ENCODE results near the gene ARHGEF28. TPM values are rescaled to one million over a fixed set of nuclear protein-coding genes. Genes with fewer than 3 reads are reported as not detected.

Gene ARHGEF28
- total RNA-seq, 4 donors from 2014 or later, result 9.8 to 18.7 (median 18.6) TPM

DNA sequence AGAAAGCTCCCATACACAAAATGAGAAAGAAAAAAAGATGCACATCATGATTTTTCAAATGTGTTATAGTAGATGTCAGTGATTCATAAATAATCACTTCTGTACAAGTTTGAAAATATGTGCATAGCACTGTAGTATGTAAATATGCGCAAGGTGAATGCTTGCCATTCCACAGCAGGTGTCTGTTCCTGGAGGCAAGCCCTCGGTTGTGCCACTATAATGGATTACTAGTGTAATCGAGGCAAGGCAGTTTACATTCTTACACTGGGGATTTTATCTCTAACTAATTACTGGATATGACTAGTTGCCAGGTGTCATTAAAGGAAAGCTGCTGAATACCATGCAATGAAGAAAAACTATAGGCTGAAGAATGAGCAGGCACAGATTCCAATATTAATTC is 93.6 kb downstream of the ARHGEF28 start:
- H3K36me3 ChIP-seq, result no peaks in the 10 kb centered on the region
- intact Hi-C loops (cut with DNase I; ENCODE audit: low total_unique reads) (no loop called here), in situ Hi-C loops (cut with MboI; ENCODE audit: low pct_ligation_motif_present in 1 of 4, low pct_unique_long_range_greater_than_20kb in 1 of 4, low sequenced_read_pairs in 3 of 4) (no loop called here)
- WGBS, 2 donors (ENCODE audit: low coverage in 1 of 2), result 59 to 66% methylated on average over 3 of the region's 3 CpGs
- no peaks in the 10 kb centered on the region for H3K4me1 ChIP-seq
- no peak for TF ChIP-seq CTCF (IDR thresholded peaks at IDR 0.05)
- no peak for TF ChIP-seq EP300 (IDR thresholded peaks at IDR 0.05; ENCODE audit: low read depth)
- TF ChIP-seq POLR2A (IDR thresholded peaks at IDR 0.05), result no peak
- TF ChIP-seq POLR2AphosphoS5 (IDR thresholded peaks at IDR 0.05), result no peak
- H3K9me3 ChIP-seq, result no peaks in the 10 kb centered on the region
- no peak for DNase-seq
- no peaks in the 10 kb centered on the region for H3K27me3 ChIP-seq
- H3K27ac ChIP-seq, result no peak overlapping the region
- H3K4me3 ChIP-seq, result no peak overlapping the region

DNA sequence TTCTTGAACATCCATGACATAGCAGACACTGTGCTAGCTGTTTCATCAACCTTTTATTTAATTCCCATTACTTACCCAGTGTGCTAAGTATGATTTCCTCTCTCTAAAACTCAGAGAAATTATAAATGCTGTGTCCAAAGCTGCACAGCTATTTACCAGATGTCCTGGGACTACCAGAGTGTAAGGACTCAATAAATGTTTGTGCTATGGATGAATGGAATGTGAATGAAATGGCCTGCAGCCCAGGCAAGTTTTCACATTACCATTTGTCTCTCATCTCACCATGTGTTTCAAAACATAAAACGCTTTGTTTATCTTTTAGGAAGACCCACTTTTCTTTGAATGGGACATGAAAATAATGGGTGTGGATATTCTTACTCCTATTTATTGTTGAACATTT is 96.2 kb downstream of the ARHGEF28 start:
- no peak overlapping the region for H3K4me3 ChIP-seq
- no peak for TF ChIP-seq POLR2AphosphoS5 (IDR thresholded peaks at IDR 0.05)
- no peak for TF ChIP-seq POLR2A (IDR thresholded peaks at IDR 0.05)
- TF ChIP-seq CTCF (IDR thresholded peaks at IDR 0.05), result no peak
- TF ChIP-seq EP300 (IDR thresholded peaks at IDR 0.05; ENCODE audit: low read depth), result no peak
- H3K27ac ChIP-seq, result no peak overlapping the region
- intact Hi-C loops (cut with DNase I; ENCODE audit: low total_unique reads) (no loop called here), in situ Hi-C loops (cut with MboI; ENCODE audit: low pct_ligation_motif_present in 1 of 4, low pct_unique_long_range_greater_than_20kb in 1 of 4, low sequenced_read_pairs in 3 of 4) (no loop called here)
- no peaks in the 10 kb centered on the region for H3K27me3 ChIP-seq
- H3K4me1 ChIP-seq, result no peaks in the 10 kb centered on the region
- H3K9me3 ChIP-seq, result no peaks in the 10 kb centered on the region
- DNase-seq, result no peak
- 36 to 60% methylated on average over 1 of the region's 1 CpG for WGBS, 2 donors (ENCODE audit: low coverage in 1 of 2)
- H3K36me3 ChIP-seq, result no peaks in the 10 kb centered on the region

DNA sequence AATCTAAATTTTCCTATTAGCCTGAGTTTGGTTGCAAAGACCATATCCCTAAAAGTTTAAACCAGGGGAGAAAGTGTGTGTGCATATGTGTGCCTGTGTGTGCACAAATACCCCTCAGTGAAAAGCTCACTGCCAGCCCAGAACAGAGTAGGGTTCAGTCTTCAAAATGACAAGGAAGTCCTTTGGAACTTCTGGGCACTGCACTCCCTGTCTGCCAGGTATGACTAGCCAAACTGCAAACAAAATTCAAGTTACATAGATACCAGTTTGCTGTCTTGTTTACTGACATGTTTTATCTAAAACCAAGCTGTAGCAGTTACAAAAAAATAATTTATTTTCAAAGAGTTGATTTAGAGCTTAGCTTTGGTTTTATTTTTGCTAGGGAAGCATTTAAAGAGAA is 100.1 kb downstream of the ARHGEF28 start:
- Histone ChIP-seq H3K36me3 (no peaks in the 10 kb centered on the region), H3K27me3 (no peaks in the 10 kb centered on the region), H3K27ac (no peak overlapping the region), H3K4me1 (no peaks in the 10 kb centered on the region), H3K4me3 (no peak overlapping the region), H3K9me3 (no peaks in the 10 kb centered on the region)
- in situ Hi-C loops (cut with MboI; ENCODE audit: low pct_ligation_motif_present in 1 of 4, low pct_unique_long_range_greater_than_20kb in 1 of 4, low sequenced_read_pairs in 3 of 4), result no loop called here
- DNase-seq, result no peak
- no peak for TF ChIP-seq POLR2A (IDR thresholded peaks at IDR 0.05)
- TF ChIP-seq EP300 (IDR thresholded peaks at IDR 0.05; ENCODE audit: low read depth), result no peak
- TF ChIP-seq CTCF (IDR thresholded peaks at IDR 0.05), result no peak
- TF ChIP-seq POLR2AphosphoS5 (IDR thresholded peaks at IDR 0.05), result no peak
- intact Hi-C loops (cut with DNase I; ENCODE audit: low total_unique reads), result no loop called here

DNA sequence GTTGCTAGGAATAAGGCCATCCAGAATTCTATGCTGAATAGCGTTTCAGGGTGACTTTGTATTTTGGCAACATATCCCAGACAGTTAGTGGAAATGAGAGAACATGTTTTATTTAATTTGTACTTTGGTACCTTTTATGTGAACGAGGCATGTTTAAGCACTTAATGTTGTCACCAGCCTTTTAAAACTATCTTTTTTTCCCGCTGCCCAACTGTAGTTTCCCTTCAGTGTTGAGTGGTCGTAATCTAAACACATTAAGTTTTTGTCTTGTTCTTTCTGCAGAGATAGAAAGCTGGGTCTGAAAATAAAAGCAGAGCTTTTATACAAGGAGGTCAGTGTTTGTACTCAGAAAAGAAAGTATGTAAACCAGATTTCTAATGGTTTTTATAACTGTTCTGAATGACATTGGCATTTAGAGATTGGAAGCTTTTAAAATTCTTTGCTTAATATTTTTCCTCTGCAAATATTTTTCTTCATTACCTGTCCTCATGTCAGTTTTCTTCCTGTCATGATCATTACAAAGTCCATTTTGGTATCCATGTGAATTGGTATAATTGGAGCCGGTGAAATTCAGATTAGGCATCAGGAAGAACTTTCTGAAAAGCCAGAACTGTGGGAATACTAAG is 100.7 kb downstream of the ARHGEF28 start:
- Histone ChIP-seq H3K9me3 (no peaks in the 10 kb centered on the region), H3K36me3 (no peaks in the 10 kb centered on the region), H3K4me3 (no peak overlapping the region), H3K27ac (no peak overlapping the region), H3K27me3 (no peaks in the 10 kb centered on the region), H3K4me1 (no peaks in the 10 kb centered on the region)
- intact Hi-C loops (cut with DNase I; ENCODE audit: low total_unique reads) (no loop called here), in situ Hi-C loops (cut with MboI; ENCODE audit: low pct_ligation_motif_present in 1 of 4, low pct_unique_long_range_greater_than_20kb in 1 of 4, low sequenced_read_pairs in 3 of 4) (no loop called here)
- WGBS, 2 donors (ENCODE audit: low coverage in 1 of 2), result 54 to 66% methylated on average over 5 of the region's 5 CpGs
- TF ChIP-seq EP300 (IDR thresholded peaks at IDR 0.05; ENCODE audit: low read depth) (no peak), POLR2A (IDR thresholded peaks at IDR 0.05) (no peak), POLR2AphosphoS5 (IDR thresholded peaks at IDR 0.05) (no peak), CTCF (IDR thresholded peaks at IDR 0.05) (no peak)
- DNase-seq, result no peak
